ENCODE measurements around the gene FAM107A.

DNA sequence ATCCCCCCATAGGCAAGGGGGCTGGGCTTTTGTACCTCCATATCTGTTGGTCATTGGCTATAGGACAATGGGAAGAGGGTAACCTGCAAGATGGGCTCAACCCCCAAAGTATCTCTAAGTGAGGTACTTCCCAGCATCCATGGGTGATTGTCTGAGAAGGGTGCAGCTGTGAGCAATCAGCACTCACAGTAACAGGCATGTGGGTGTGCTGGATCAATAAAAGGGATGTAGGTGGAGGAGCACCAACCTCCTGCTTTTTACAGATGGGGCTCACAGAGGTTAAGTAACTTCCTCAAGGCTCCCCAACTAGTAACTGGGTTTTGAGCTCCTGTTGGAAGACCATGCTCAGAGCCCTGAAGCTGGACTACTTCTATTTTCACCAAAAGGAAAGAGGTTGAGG is 26.4 kb upstream of the FAM107A start:
- TF ChIP-seq GATA2 (IDR thresholded peaks at IDR 0.05; ENCODE audit: low read depth, low read length) (no peak), GATA3 (IDR thresholded peaks at IDR 0.05; ENCODE audit: low read depth, low read length) (no peak)
